ENCODE results near the gene PCIF1.

GRCh38 chr20:45963059-45964005, 28.8 kb downstream of the PCIF1 start:
- TF ChIP-seq, protein P1, sequence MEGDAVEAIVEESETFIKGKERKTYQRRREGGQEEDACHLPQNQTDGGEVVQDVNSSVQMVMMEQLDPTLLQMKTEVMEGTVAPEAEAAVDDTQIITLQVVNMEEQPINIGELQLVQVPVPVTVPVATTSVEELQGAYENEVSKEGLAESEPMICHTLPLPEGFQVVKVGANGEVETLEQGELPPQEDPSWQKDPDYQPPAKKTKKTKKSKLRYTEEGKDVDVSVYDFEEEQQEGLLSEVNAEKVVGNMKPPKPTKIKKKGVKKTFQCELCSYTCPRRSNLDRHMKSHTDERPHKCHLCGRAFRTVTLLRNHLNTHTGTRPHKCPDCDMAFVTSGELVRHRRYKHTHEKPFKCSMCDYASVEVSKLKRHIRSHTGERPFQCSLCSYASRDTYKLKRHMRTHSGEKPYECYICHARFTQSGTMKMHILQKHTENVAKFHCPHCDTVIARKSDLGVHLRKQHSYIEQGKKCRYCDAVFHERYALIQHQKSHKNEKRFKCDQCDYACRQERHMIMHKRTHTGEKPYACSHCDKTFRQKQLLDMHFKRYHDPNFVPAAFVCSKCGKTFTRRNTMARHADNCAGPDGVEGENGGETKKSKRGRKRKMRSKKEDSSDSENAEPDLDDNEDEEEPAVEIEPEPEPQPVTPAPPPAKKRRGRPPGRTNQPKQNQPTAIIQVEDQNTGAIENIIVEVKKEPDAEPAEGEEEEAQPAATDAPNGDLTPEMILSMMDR (IDR thresholded peaks at IDR 0.05; ENCODE audit: low read depth, low read length) = peak; percentile 62
- no peak for TF ChIP-seq EZH2phosphoT487 (IDR thresholded peaks at IDR 0.05; ENCODE audit: low read depth)

Data from OCI-LY3 (cell line).